Uterus (tissue), 2 donors: ENCODE results near the gene TMEM200A.

Experiments
- CTCF ChIP-seq, 4 experiments: fragments of 200-600 bp in 2 of 4; fragments of 450-650 bp in 2 of 4; sonication (generic) in 2 of 4; IDR thresholded peaks; one replicate each; pipeline ENCODE4 v1.5.1; 2016 to 2019; ENCODE audit warnings: antibody characterized with exemption in 4 of 4, mild to moderate bottlenecking in 2 of 4, moderate library complexity in 1 of 4
- POLR2A ChIP-seq, 2 donors: fragments of 450-650 bp; IDR thresholded peaks; one replicate each; pipeline ENCODE4 v1.6.1; 2016; ENCODE audit warnings: antibody characterized with exemption in 2 of 2, mild to moderate bottlenecking in 1 of 2, moderate library complexity in 1 of 2

- TF ChIP-seq CTCF (IDR thresholded peaks at IDR 0.05) (no peak), POLR2A (IDR thresholded peaks at IDR 0.05) (no peak)
Observed at GRCh38 chr6:130407032-130407431, 41.2 kb downstream of the TMEM200A start.
